ENCODE measurements around the gene SLC16A12.

SLC16A12 gene

GRCh38 chr10:89469517-89469916 lies 65.9 kb downstream of the SLC16A12 start:
- DNase-seq: no peak
- TF ChIP-seq, protein P1, sequence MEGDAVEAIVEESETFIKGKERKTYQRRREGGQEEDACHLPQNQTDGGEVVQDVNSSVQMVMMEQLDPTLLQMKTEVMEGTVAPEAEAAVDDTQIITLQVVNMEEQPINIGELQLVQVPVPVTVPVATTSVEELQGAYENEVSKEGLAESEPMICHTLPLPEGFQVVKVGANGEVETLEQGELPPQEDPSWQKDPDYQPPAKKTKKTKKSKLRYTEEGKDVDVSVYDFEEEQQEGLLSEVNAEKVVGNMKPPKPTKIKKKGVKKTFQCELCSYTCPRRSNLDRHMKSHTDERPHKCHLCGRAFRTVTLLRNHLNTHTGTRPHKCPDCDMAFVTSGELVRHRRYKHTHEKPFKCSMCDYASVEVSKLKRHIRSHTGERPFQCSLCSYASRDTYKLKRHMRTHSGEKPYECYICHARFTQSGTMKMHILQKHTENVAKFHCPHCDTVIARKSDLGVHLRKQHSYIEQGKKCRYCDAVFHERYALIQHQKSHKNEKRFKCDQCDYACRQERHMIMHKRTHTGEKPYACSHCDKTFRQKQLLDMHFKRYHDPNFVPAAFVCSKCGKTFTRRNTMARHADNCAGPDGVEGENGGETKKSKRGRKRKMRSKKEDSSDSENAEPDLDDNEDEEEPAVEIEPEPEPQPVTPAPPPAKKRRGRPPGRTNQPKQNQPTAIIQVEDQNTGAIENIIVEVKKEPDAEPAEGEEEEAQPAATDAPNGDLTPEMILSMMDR (IDR thresholded peaks at IDR 0.05; ENCODE audit: low read depth, low read length): no peak
- no peaks in the 10 kb centered on the region for H3K36me3 ChIP-seq
- H3K27me3 ChIP-seq: no peaks in the 10 kb centered on the region
- no peaks in the 10 kb centered on the region for H3K4me1 ChIP-seq
- no peak overlapping the region for H3K4me3 ChIP-seq (ENCODE audit: low read depth, low read length)
- no peaks in the 10 kb centered on the region for H3K9me3 ChIP-seq

DNA sequence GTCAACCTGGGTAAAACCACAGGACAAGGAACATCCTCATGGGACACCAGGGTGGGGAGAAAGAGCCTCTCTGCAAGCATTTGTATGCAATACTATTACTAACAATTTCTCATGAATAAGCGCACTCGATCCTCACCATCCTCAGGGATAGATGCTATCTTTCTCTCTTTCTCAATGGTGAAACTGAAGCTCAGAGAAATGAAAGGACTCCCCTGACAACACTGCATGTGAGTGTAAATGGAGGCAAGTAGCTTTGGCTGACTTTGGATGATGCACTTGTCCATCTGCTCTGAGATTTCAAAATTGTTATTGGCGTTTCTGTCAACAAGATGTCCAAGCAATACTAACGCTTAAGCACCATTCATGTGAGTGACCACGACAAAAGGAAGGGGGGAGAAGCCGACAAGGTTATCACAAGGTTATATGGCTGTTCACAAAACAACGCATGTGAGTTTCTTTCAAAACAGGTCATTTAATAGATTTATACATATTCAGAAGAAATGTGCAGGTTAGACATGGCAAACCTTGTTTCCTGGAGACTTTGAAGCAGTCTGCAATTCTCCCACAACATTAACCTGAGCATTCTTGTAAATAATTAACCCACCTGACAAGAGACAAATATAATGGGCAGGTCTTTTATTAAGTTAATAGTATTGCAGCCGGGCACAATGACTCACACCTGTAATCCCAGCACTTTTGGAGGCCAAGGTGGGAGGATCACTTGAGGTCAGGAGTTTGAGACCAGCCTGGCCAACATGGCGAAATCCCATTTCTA lies 67.0 kb downstream of the SLC16A12 start:
- no peaks in the 10 kb centered on the region for H3K4me1 ChIP-seq
- H3K4me3 ChIP-seq (ENCODE audit: low read depth, low read length): no peak overlapping the region
- DNase-seq: no peak
- H3K27me3 ChIP-seq: no peaks in the 10 kb centered on the region
- H3K36me3 ChIP-seq: no peaks in the 10 kb centered on the region
- TF ChIP-seq, protein P1 (IDR thresholded peaks at IDR 0.05; ENCODE audit: low read depth, low read length): no peak
- no peaks in the 10 kb centered on the region for H3K9me3 ChIP-seq

DNA sequence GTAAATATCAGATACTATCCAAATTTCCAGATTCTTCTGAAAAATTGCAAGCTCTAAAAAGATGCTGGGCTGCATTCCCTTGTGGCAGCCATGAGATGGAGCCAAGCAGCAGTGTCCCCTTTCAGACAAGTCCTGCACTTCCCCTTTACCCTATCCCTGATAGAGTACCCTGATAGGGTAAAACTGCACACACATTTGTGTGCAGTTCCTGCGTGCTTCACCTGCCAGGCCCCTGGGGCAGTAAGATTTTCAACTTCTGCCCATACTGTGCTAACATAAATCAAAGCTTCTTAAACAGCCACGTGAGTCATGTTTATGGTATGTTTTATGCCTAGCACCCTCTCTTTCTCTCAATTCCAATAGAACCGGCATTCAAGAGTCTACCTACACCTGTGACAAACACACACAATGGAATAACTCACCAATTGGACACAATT lies 68.8 kb downstream of the SLC16A12 start:
- H3K4me3 ChIP-seq (ENCODE audit: low read depth, low read length): no peak overlapping the region
- no peaks in the 10 kb centered on the region for H3K4me1 ChIP-seq
- TF ChIP-seq, protein P1 (IDR thresholded peaks at IDR 0.05; ENCODE audit: low read depth, low read length): peak; percentile 50
- H3K27me3 ChIP-seq: no peaks in the 10 kb centered on the region
- peak; percentile 21 for DNase-seq
- H3K9me3 ChIP-seq: no peaks in the 10 kb centered on the region
- H3K36me3 ChIP-seq: no peaks in the 10 kb centered on the region

GRCh38 chr10:89465196-89465595 lies 70.2 kb downstream of the SLC16A12 start:
- no peaks in the 10 kb centered on the region for H3K4me1 ChIP-seq
- no peak for DNase-seq
- TF ChIP-seq, protein P1 (IDR thresholded peaks at IDR 0.05; ENCODE audit: low read depth, low read length): no peak
- no peak overlapping the region for H3K4me3 ChIP-seq (ENCODE audit: low read depth, low read length)
- no peaks in the 10 kb centered on the region for H3K9me3 ChIP-seq
- no peaks in the 10 kb centered on the region for H3K36me3 ChIP-seq
- H3K27me3 ChIP-seq: no peaks in the 10 kb centered on the region

DNA sequence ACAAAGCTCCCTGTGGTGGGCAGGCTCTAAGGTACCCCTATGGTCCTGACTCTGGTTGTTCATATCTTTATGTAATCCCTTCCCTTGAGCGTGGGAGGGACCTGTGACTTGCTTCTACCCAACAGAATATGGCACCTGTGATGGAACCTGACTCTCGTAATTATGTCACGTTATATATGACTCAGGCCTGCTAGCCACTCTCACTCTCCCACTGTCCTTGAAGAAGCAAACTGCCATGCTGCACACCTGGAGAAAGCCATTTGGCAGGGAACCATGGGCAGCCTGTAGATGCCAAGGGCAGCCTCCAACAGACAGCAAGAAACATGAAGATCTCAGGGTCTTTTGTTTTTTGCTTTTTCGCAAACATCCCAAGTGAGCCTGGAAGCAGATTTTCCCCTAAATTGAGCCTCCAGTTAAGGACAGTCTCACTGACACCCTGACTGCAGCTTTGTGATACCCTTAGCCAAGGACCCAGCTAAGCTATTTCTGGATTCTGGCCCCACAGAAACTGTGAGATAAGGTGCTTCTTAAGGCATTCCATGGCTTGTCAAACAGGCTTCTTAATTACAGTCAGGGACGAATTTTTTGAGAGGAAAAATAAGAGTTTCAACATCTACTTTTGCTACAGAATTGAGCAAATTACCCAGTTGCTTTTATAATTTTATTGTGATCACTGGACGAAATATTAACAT lies 71.4 kb downstream of the SLC16A12 start:
- no peak for DNase-seq
- TF ChIP-seq, protein P1 (IDR thresholded peaks at IDR 0.05; ENCODE audit: low read depth, low read length): no peak
- H3K36me3 ChIP-seq: no peaks in the 10 kb centered on the region
- H3K9me3 ChIP-seq: no peaks in the 10 kb centered on the region
- H3K4me3 ChIP-seq (ENCODE audit: low read depth, low read length): no peak overlapping the region
- no peaks in the 10 kb centered on the region for H3K4me1 ChIP-seq
- no peaks in the 10 kb centered on the region for H3K27me3 ChIP-seq

GRCh38 chr10:89458784-89459183 lies 76.6 kb downstream of the SLC16A12 start:
- TF ChIP-seq, protein P1 (IDR thresholded peaks at IDR 0.05; ENCODE audit: low read depth, low read length): no peak
- no peak for DNase-seq
- no peaks in the 10 kb centered on the region; the same call in 1 of the 2 replicates for H3K27me3 ChIP-seq
- H3K4me1 ChIP-seq: no peaks in the 10 kb centered on the region
- H3K4me3 ChIP-seq (ENCODE audit: low read depth, low read length): no peak overlapping the region
- H3K9me3 ChIP-seq: no peaks in the 10 kb centered on the region
- no peaks in the 10 kb centered on the region for H3K36me3 ChIP-seq
